Mesenchymal stem cell (in vitro differentiated cells and primary cell): Measurements from ENCODE around the gene MAP3K4.

Experiments used
- DNase-seq: peaks from one replicate; pipeline ENCODE4 v3.0.0-alpha.2; 2013
- H2AFZ ChIP-seq: one replicate; pipeline ENCODE4 v1.6.1; 2013; ENCODE audit warnings: low read depth, mild to moderate bottlenecking, control low read depth, inconsistent platforms, low read length, moderate library complexity
- H2AK5ac ChIP-seq: 2 replicates; pipeline ENCODE4 v1.6.1; 2013; ENCODE audit warnings: low read length, moderate library complexity, mild to moderate bottlenecking, inconsistent platforms; ENCODE audit not compliant: severe bottlenecking
- H2BK120ac ChIP-seq: one replicate; pipeline ENCODE4 v1.6.1; 2013; ENCODE audit warnings: low read depth, mild to moderate bottlenecking, inconsistent platforms, low read length, moderate library complexity
- H2BK12ac ChIP-seq, 2 experiments: one replicate each; pipeline ENCODE4 v1.6.1; 2013; ENCODE audit warnings: inconsistent platforms in 2 of 2, low read length in 2 of 2, mild to moderate bottlenecking in 2 of 2, moderate library complexity in 2 of 2, control low read depth in 1 of 2
- H2BK15ac ChIP-seq: one replicate; pipeline ENCODE4 v1.6.1; 2013; ENCODE audit warnings: mild to moderate bottlenecking, low read depth, inconsistent platforms; ENCODE audit not compliant: poor library complexity, severe bottlenecking
- H2BK5ac ChIP-seq: 2 replicates; pipeline ENCODE4 v1.6.1; 2013; ENCODE audit warnings: low read depth, mild to moderate bottlenecking, low read length, control low read depth, inconsistent platforms; ENCODE audit not compliant: poor library complexity, severe bottlenecking
- H3K14ac ChIP-seq, 2 experiments: one replicate each; pipeline ENCODE4 v1.6.1; 2013; ENCODE audit warnings: inconsistent platforms in 2 of 2, low read length in 2 of 2, control low read depth in 1 of 2, mild to moderate bottlenecking in 1 of 2, moderate library complexity in 1 of 2
- H3K18ac ChIP-seq, 2 experiments: one replicate each; pipeline ENCODE4 v1.6.1; 2013; ENCODE audit warnings: inconsistent platforms in 2 of 2, low read length in 2 of 2, control low read depth in 1 of 2, low read depth in 1 of 2, mild to moderate bottlenecking in 1 of 2
- H3K23ac ChIP-seq, 2 experiments: one replicate each; pipeline ENCODE4 v1.6.1; 2013; ENCODE audit warnings: inconsistent platforms in 2 of 2, low read length in 2 of 2, mild to moderate bottlenecking in 2 of 2, moderate library complexity in 2 of 2, control low read depth in 1 of 2
- H3K27ac ChIP-seq: 2 replicates; pipeline ENCODE4 v1.5.1; 2013; ENCODE audit warnings: mild to moderate bottlenecking, moderate library complexity, low read length, control low read depth, inconsistent platforms; ENCODE audit not compliant: poor library complexity, severe bottlenecking
- H3K27me3 ChIP-seq, 2 experiments: 2 replicates each; pipeline versions ENCODE4 v1.6.1 to v1.7.0; 2013; ENCODE audit warnings: low read length in 2 of 2, mild to moderate bottlenecking in 2 of 2, moderate library complexity in 2 of 2, control low read depth in 1 of 2, inconsistent platforms in 1 of 2; ENCODE audit not compliant: control insufficient read depth in 1 of 2, insufficient read depth in 1 of 2
- H3K36me3 ChIP-seq, 2 experiments: 2 replicates each; pipeline versions ENCODE4 v1.6.1 to v1.7.0; 2013; ENCODE audit warnings: low read length in 2 of 2, control low read depth in 1 of 2, inconsistent platforms in 1 of 2, low read depth in 1 of 2, mild to moderate bottlenecking in 1 of 2; ENCODE audit not compliant: insufficient read depth in 2 of 2, control insufficient read depth in 1 of 2
- H3K4ac ChIP-seq, 2 experiments: one replicate each; pipeline ENCODE4 v1.6.1; 2013; ENCODE audit warnings: inconsistent platforms in 2 of 2, low read length in 2 of 2, mild to moderate bottlenecking in 2 of 2, moderate library complexity in 2 of 2, control low read depth in 1 of 2, low read depth in 1 of 2
- H3K4me1 ChIP-seq: 2 replicates; pipeline ENCODE4 v1.6.1; 2013; ENCODE audit warnings: low read depth, low read length, control low read depth; ENCODE audit not compliant: control insufficient read depth, insufficient read depth
- H3K4me2 ChIP-seq: 2 replicates; pipeline ENCODE4 v1.6.1; 2013; ENCODE audit warnings: low read length, mild to moderate bottlenecking, inconsistent platforms; ENCODE audit not compliant: poor library complexity, severe bottlenecking
- H3K4me3 ChIP-seq, 2 experiments: 2 replicates each; pipeline versions ENCODE4 v1.5.1 to v1.7.0; 2013; ENCODE audit warnings: low read length in 2 of 2, mild to moderate bottlenecking in 2 of 2, control low read depth in 1 of 2, low read depth in 1 of 2; ENCODE audit not compliant: insufficient read depth in 1 of 2
- H3K79me1 ChIP-seq: replicated peaks from 2 replicates; pipeline ENCODE4 v1.6.1; 2013; ENCODE audit warnings: mild to moderate bottlenecking, control low read depth, low read length, inconsistent platforms; ENCODE audit not compliant: poor library complexity, severe bottlenecking
- H3K9ac ChIP-seq: 2 replicates; pipeline ENCODE4 v1.7.0; 2013; ENCODE audit warnings: mild to moderate bottlenecking, low read length, moderate library complexity
- H3K9me3 ChIP-seq: 2 replicates; pipeline ENCODE4 v1.7.0; 2013; ENCODE audit warnings: mild to moderate bottlenecking, low read length; ENCODE audit not compliant: control insufficient read depth
- H4K8ac ChIP-seq: one replicate; pipeline ENCODE4 v1.6.1; 2013; ENCODE audit warnings: inconsistent platforms, mild to moderate bottlenecking, low read length, moderate library complexity
- H4K91ac ChIP-seq: one replicate; pipeline ENCODE4 v1.6.1; 2013; ENCODE audit warnings: mild to moderate bottlenecking, low read length, inconsistent platforms
- WGBS: methylation state at CpG from one replicate; pipeline ENCODE4 v1.1.7; 2013; ENCODE audit warnings: mixed read lengths; 5-methylcytosine and 5-hydroxymethylcytosine counted together

Gene MAP3K4

DNA sequence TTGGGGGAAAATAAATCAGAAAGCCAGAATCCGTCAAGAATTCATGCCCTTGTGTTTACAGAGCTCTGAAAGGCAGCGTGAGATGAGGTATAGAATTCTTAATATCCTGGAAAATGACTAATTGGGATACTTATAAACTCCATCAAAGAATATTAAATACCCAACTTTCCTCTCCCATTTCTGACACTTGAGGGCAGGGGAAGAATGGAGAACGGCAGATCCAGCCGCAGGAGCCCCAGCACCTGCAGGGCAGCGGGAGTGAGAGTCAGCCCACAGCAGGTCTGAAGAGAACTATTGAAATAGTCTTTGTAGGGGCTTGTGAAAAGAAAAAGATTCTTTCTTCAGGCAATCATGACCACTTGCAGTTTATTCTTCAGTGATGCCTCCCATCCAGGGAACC is 175.1 kb downstream of the MAP3K4 start:
- Histone ChIP-seq H3K23ac (no peak overlapping the region), H3K36me3 (peaks cover 28 to 31% of the 10 kb centered on the region in 2 experiments), H3K4me2 (no peak overlapping the region), H3K4me3 (no peak overlapping the region), H3K14ac (no peak overlapping the region), H4K91ac (no peak overlapping the region), H3K4me1 (peaks cover 40% of the 10 kb centered on the region), H2AFZ (no peak overlapping the region), H3K27ac (no peak overlapping the region), H3K4ac (no peak overlapping the region), H3K9ac (no peak overlapping the region), H2BK12ac (no peak overlapping the region), H2BK120ac (no peak overlapping the region), H2BK5ac (no peak overlapping the region), H3K79me1 (peaks cover 27% of the 10 kb centered on the region), H2BK15ac (no peak overlapping the region), H2AK5ac (no peak overlapping the region), H3K18ac (no peak overlapping the region), H3K9me3 (no peaks in the 10 kb centered on the region), H3K27me3 (no peaks in the 10 kb centered on the region), H4K8ac (no peak overlapping the region)
- no peak for DNase-seq
- 100% methylated on average over 3 of the region's 5 CpGs for WGBS
